Panc1 (cell line): ENCODE measurements around the gene OPN3. TPM values are rescaled to one million over a fixed set of nuclear protein-coding genes. Genes with fewer than 3 reads are reported as not detected.

Experiments
- ATAC-seq: fragments of 200-7000 bp; cut with Tn5 transposase; 2 replicates; pipeline ENCODE4 v1.9.1; 2020; ENCODE audit warnings: mild to moderate bottlenecking, moderate library complexity
- BruUV-seq: library from RNA; stranded (reverse); fragments of 400-500 nt; replicated peaks from 2 replicates; lab custom pipeline; 2021; lab: Mats Ljungman, UMichigan
- CTCF ChIA-PET: fragments of 300-600 bp; sonication (Branson Sonifier 250); formaldehyde crosslinking; loops from one replicate; lab custom pipeline; 2022; ENCODE audit warnings: antibody characterized with exemption; lab: Charles Lee
- POLR2A ChIA-PET: fragments of 300-600 bp; sonication (Branson Sonifier 250); formaldehyde crosslinking; loops from one replicate; lab custom pipeline; 2022; ENCODE audit warnings: antibody characterized with exemption; lab: Charles Lee
- DNase-seq: peaks from one replicate; pipeline ENCODE4 v3.0.0-alpha.2; 2010; ENCODE audit warnings: low read depth, low spot score
- H3K27ac ChIP-seq: 2 replicates; pipeline ENCODE4 v1.5.1; 2011; ENCODE audit warnings: mild to moderate bottlenecking, low read length, inconsistent platforms
- H3K27me3 ChIP-seq: fragments of 200-500 bp; sonication (Bioruptor generic); 2 replicates; pipeline ENCODE4 v1.6.0; 2014; ENCODE audit warnings: low read length, inconsistent platforms; ENCODE audit not compliant: control insufficient read depth, insufficient read depth
- H3K36me3 ChIP-seq: fragments of 200-500 bp; sonication (Bioruptor generic); 2 replicates; pipeline ENCODE4 v1.5.1; 2014; ENCODE audit warnings: inconsistent platforms, mild to moderate bottlenecking, low read length, moderate library complexity; ENCODE audit not compliant: control insufficient read depth, insufficient read depth
- H3K4me1 ChIP-seq: 2 replicates; pipeline ENCODE4 v1.5.1; 2011; ENCODE audit warnings: inconsistent platforms, mild to moderate bottlenecking, low read length, moderate library complexity; ENCODE audit not compliant: control insufficient read depth, insufficient read depth
- H3K4me3 ChIP-seq, 2 experiments: 2 replicates each; pipeline ENCODE4 v1.5.1; 2011 to 2012; ENCODE audit warnings: low read depth in 2 of 2, low read length in 2 of 2, mild to moderate bottlenecking in 2 of 2, inconsistent platforms in 1 of 2, moderate library complexity in 1 of 2
- H3K9me3 ChIP-seq: fragments of 200-500 bp; sonication (Bioruptor generic); 2 replicates; pipeline ENCODE4 v1.5.1; 2014; ENCODE audit warnings: low read depth, mild to moderate bottlenecking, inconsistent platforms, low read length, moderate library complexity; ENCODE audit not compliant: control insufficient read depth, insufficient read depth
- CTCF ChIP-seq: fragments of 450-650 bp; IDR thresholded peaks from 2 replicates; pipeline ENCODE4 v1.5.1; 2017; ENCODE audit warnings: mild to moderate bottlenecking
- POLR2AphosphoS5 ChIP-seq: IDR thresholded peaks from 2 replicates; pipeline ENCODE4 v1.6.1; 2012; ENCODE audit warnings: mild to moderate bottlenecking, low read depth, low read length, moderate library complexity
- SIN3A ChIP-seq: IDR thresholded peaks from 2 replicates; pipeline ENCODE4 v1.6.1; 2012; ENCODE audit warnings: low read depth, mild to moderate bottlenecking, low read length, moderate library complexity, borderline replicate concordance; ENCODE audit not compliant: insufficient read depth
- TCF7L2 ChIP-seq: IDR thresholded peaks from 2 replicates; pipeline ENCODE4 v1.6.1; 2011; ENCODE audit warnings: mild to moderate bottlenecking, low read depth, low read length, inconsistent platforms
- in situ Hi-C: cut with HindIII; loops from 2 replicates; pipeline ENCODE4 v1.10.0; 2016; ENCODE audit warnings: low sequenced_read_pairs, low pct_unique_long_range_greater_than_20kb
- intact Hi-C: fragments of 100-400 bp; cut with micrococcal nuclease; formaldehyde crosslinking; loops from one replicate; pipeline ENCODE4 v1.10.0; 2022; ENCODE audit not compliant: unreplicated experiment
- total RNA-seq: library from RNA; stranded (reverse); gene quantifications from one replicate; pipeline ENCODE4 v1.2.1, GENCODE V29; 2021; ENCODE audit not compliant: unreplicated experiment
- TF ChIP-seq, protein P1 (sequence below), 2 experiments: IDR thresholded peaks; 2 replicates each; pipeline ENCODE4 v1.6.1; 2011 to 2012; ENCODE audit warnings: low read depth in 2 of 2, control low read depth in 1 of 2, low read length in 1 of 2, mild to moderate bottlenecking in 1 of 2, moderate library complexity in 1 of 2; ENCODE audit not compliant: insufficient read depth in 1 of 2

The OPN3 gene
- total RNA-seq, 1 experiment from 2014 or later, result 34.0 TPM

- Histone ChIP-seq H3K9me3 (peaks cover 4% of the 10 kb centered on the region; the same call in 1 of the 2 replicates), H3K36me3 (no peaks in the 10 kb centered on the region), H3K4me1 (peaks cover 3% of the 10 kb centered on the region; the same call in 1 of the 2 replicates), H3K27ac (no peak overlapping the region), H3K27me3 (no peaks in the 10 kb centered on the region), H3K4me3 (no peak overlapping the region)
- no TSS peak for BruUV-seq
- CTCF ChIA-PET, result no interaction called here
- DNase-seq (no peak), ATAC-seq (no peak)
- intact Hi-C loops (no loop called here), in situ Hi-C loops (no loop called here)
- POLR2A ChIA-PET, result no interaction called here
- TF ChIP-seq, protein P1, sequence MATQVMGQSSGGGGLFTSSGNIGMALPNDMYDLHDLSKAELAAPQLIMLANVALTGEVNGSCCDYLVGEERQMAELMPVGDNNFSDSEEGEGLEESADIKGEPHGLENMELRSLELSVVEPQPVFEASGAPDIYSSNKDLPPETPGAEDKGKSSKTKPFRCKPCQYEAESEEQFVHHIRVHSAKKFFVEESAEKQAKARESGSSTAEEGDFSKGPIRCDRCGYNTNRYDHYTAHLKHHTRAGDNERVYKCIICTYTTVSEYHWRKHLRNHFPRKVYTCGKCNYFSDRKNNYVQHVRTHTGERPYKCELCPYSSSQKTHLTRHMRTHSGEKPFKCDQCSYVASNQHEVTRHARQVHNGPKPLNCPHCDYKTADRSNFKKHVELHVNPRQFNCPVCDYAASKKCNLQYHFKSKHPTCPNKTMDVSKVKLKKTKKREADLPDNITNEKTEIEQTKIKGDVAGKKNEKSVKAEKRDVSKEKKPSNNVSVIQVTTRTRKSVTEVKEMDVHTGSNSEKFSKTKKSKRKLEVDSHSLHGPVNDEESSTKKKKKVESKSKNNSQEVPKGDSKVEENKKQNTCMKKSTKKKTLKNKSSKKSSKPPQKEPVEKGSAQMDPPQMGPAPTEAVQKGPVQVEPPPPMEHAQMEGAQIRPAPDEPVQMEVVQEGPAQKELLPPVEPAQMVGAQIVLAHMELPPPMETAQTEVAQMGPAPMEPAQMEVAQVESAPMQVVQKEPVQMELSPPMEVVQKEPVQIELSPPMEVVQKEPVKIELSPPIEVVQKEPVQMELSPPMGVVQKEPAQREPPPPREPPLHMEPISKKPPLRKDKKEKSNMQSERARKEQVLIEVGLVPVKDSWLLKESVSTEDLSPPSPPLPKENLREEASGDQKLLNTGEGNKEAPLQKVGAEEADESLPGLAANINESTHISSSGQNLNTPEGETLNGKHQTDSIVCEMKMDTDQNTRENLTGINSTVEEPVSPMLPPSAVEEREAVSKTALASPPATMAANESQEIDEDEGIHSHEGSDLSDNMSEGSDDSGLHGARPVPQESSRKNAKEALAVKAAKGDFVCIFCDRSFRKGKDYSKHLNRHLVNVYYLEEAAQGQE (IDR thresholded peaks at IDR 0.05; ENCODE audit: insufficient read depth in 1 of 2, low read depth in 2 of 2, low read length in 1 of 2), result no peak
- TF ChIP-seq CTCF (no peak), SIN3A (no peak), POLR2AphosphoS5 (no peak), TCF7L2 (no peak)
Observed at GRCh38 chr1:241645199-241645598, 5.0 kb upstream of the OPN3 start.

DNA sequence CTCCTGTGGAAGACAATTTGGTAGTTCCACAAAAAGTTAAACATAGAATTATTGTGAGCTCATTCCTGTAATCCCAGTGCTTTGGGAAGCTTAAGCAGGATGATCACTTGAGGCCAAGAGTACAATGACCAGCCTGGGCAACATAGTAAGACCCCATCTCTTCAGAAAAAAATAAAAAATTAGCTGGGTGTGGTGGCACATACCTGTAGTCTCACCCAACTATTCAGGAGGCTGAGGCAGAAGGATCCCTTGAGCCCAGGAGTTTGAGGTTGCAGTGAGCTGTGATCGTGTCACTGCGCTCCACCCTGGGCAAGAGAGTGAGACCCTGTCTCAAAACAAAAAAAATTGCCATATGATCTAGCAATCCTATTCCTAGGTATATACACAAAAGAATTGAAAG is 4.1 kb upstream of the OPN3 start:
- BruUV-seq, result no TSS peak
- DNase-seq (no peak), ATAC-seq (no peak)
- Histone ChIP-seq H3K27ac (no peak overlapping the region), H3K27me3 (no peaks in the 10 kb centered on the region), H3K36me3 (no peaks in the 10 kb centered on the region), H3K4me3 (no peak overlapping the region), H3K9me3 (peaks cover 4% of the 10 kb centered on the region; the same call in 1 of the 2 replicates), H3K4me1 (peaks cover 3% of the 10 kb centered on the region; the same call in 1 of the 2 replicates)
- TF ChIP-seq POLR2AphosphoS5 (no peak), TCF7L2 (no peak), SIN3A (no peak), CTCF (no peak)
- TF ChIP-seq, protein P1 (IDR thresholded peaks at IDR 0.05; ENCODE audit: insufficient read depth in 1 of 2, low read depth in 2 of 2, low read length in 1 of 2), result no peak
- POLR2A ChIA-PET, result no interaction called here
- CTCF ChIA-PET, result no interaction called here
- in situ Hi-C loops, result no loop called here
- intact Hi-C loops, result no loop called here
